Heart right ventricle (tissue), 16 donors: ENCODE data around the gene SUV39H1. TPM values are rescaled to one million over a fixed set of nuclear protein-coding genes. Genes with fewer than 3 reads are reported as not detected.

Experiments
- ATAC-seq, 8 donors: fragments of 200-7000 bp; cut with Tn5 transposase; one replicate each; pipeline ENCODE4 v1.9.1; 2020; ENCODE audit warnings: mild to moderate bottlenecking in 8 of 8, moderate library complexity in 8 of 8, moderate number of reproducible peaks in 1 of 8
- DNase-seq, 2 donors: peaks; one replicate each; pipeline ENCODE4 v3.0.0-alpha.2; 2020
- H3K27ac ChIP-seq, 10 donors: fragments of 200-600 bp; sonication (generic) in 2 of 10; one replicate each; pipeline versions ENCODE4 v1.5.0 to v1.8.0; 2020 to 2022; ENCODE audit warnings: mild to moderate bottlenecking in 3 of 10
- H3K27me3 ChIP-seq, 7 donors: fragments of 200-600 bp; one replicate each; pipeline ENCODE4 v1.8.0; 2021 to 2022; ENCODE audit warnings: mild to moderate bottlenecking in 2 of 7
- H3K36me3 ChIP-seq, 9 donors: fragments of 200-600 bp; sonication (generic) in 1 of 9; one replicate each; pipeline versions ENCODE4 v1.5.0 to v1.8.0; 2020 to 2022; ENCODE audit warnings: mild to moderate bottlenecking in 2 of 9
- H3K4me1 ChIP-seq, 9 donors: fragments of 200-600 bp; sonication (generic) in 1 of 9; one replicate each; pipeline versions ENCODE4 v1.5.0 to v1.8.0; 2020 to 2022; ENCODE audit warnings: mild to moderate bottlenecking in 4 of 9
- H3K4me3 ChIP-seq, 10 donors: fragments of 200-600 bp; sonication (generic) in 2 of 10; one replicate each; pipeline versions ENCODE4 v1.5.0 to v1.8.0; 2020 to 2022; ENCODE audit warnings: mild to moderate bottlenecking in 7 of 10, moderate library complexity in 2 of 10
- H3K9me3 ChIP-seq, 11 donors: fragments of 200-600 bp in 10 of 11; sonication (generic) in 2 of 11; one replicate each; pipeline versions ENCODE4 v1.5.0 to v1.8.0; 2013 to 2022; ENCODE audit warnings: mild to moderate bottlenecking in 2 of 11, control low read depth in 1 of 11, moderate library complexity in 1 of 11
- WGBS, 2 donors: extraction: QIAGEN DNeasy Blood & Tissue Kit; methylation state at CpG; one replicate each; pipeline ENCODE4 v1.1.7; 2013; ENCODE audit warnings: inconsistent platforms in 1 of 2; 5-methylcytosine and 5-hydroxymethylcytosine counted together
- intact Hi-C, 10 donors: fragments of 100-400 bp; cut with DNase I; formaldehyde crosslinking; loops; one replicate each; pipeline versions ENCODE4 v1.11.1 to v1.14.2; 2022
- polyA plus RNA-seq, 2 donors: library from polyadenylated mRNA; stranded (reverse); fragments of 200-250 nt; gene quantifications; one replicate each; pipeline ENCODE4 v1.2.3, GENCODE V29; 2013
- total RNA-seq, 10 donors: library from RNA; stranded (reverse); fragmentation: NEBNext Ultra II Directional in 3 of 10; extraction: Animal tissue kit (Norgen Biotek cat#: 25700) in 3 of 10; gene quantifications; one replicate each; pipeline versions ENCODE4 v1.2.1 to v1.2.4, GENCODE V29; 2021 to 2023
- TF ChIP-seq, protein P1 (sequence below), 9 donors: fragments of 200-600 bp; sonication (generic) in 2 of 9; IDR thresholded peaks; one replicate each; pipeline versions ENCODE4 v1.5.0 to v1.8.0; 2021 to 2022; ENCODE audit warnings: antibody characterized with exemption in 9 of 9, mild to moderate bottlenecking in 5 of 9, moderate library complexity in 1 of 9
- donor health status: Arrhythmogenic right ventricular cardiomyopathy.
- donor health status: ischemic (EF 13 %, LVEDD 7.1; RV severe dilation, severe dysfunction).
- donor health status: healthy with polysubstance abuse.
- donor health status: DM: no; HTN: yes; CAD: no.
- donor health status: DM: no; HTN: no; CAD: no.
- donor health status: ischemic (EF 25% LVEDD 6.9; RV normal size, moderate dysfunction).
- donor health status: ischemic (EF 25% LVEDD 5.7; RV mildly dilated, moderate dysfunction).
- donor health status: healthy.
- donor health status: DM: yes; HTN: yes; CAD: no.
- donor health status: Ischemic cardiomyopathy.
- donor health status: ischemic (EF 35%, LVEDD 5.7; RV mildly dilated, moderate dysfunction).
- donor health status: nonischemic (EF 11% LVEDD 7.7; RV severe dilation, severe dysfunction).
- donor health status: DM: yes; HTN: yes; CAD: no.
- donor health status: PGD.
- donor health status: ischemic (EF 29% LVEDD 5.4; RV normal size, mild dysfunction).
- donor health status: nonischemic (EF 23%, LVEDD 6.1; RV moderate dilation, normal function).

Gene SUV39H1
- total and polyA plus RNA-seq, 12 donors, result 1.4 to 5.6 (median 3.1) TPM

DNA sequence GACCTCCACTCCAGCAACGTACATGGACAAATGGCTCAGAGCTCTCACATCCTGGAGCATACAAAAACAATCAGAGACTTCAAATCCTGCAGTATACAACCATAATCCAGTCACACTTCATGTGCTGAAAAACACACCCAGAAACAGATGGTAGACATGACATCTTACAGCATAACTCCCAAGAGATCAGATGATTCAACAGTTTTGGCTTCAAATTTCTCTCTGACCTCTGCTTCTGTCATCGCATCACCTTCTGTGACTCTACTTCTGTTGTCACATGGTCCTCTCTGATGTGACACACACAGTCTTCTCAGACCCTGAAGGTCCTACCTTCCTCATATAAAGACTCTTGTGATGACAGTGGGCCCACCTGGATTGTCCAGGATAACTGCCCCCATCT is 18.5 kb downstream of the SUV39H1 start:
- Histone ChIP-seq H3K4me3 (no peak overlapping the region), H3K9me3 (no peaks in the 10 kb centered on the region), H3K4me1 (peaks cover 0 to 8% (median 0%) of the 10 kb centered on the region in 9 donors), H3K27ac (no peak overlapping the region), H3K27me3 (no peaks in the 10 kb centered on the region), H3K36me3 (no peaks in the 10 kb centered on the region)
- TF ChIP-seq, protein P1, sequence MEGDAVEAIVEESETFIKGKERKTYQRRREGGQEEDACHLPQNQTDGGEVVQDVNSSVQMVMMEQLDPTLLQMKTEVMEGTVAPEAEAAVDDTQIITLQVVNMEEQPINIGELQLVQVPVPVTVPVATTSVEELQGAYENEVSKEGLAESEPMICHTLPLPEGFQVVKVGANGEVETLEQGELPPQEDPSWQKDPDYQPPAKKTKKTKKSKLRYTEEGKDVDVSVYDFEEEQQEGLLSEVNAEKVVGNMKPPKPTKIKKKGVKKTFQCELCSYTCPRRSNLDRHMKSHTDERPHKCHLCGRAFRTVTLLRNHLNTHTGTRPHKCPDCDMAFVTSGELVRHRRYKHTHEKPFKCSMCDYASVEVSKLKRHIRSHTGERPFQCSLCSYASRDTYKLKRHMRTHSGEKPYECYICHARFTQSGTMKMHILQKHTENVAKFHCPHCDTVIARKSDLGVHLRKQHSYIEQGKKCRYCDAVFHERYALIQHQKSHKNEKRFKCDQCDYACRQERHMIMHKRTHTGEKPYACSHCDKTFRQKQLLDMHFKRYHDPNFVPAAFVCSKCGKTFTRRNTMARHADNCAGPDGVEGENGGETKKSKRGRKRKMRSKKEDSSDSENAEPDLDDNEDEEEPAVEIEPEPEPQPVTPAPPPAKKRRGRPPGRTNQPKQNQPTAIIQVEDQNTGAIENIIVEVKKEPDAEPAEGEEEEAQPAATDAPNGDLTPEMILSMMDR (IDR thresholded peaks at IDR 0.05), result no peak
- WGBS, 2 donors, result 41 to 48% methylated on average over 2 of the region's 2 CpGs
- intact Hi-C loops, result no loop called here
- ATAC-seq (peak in 4 of 8 donors; percentile 12 to 48 (median 40)), DNase-seq (no peak)

DNA sequence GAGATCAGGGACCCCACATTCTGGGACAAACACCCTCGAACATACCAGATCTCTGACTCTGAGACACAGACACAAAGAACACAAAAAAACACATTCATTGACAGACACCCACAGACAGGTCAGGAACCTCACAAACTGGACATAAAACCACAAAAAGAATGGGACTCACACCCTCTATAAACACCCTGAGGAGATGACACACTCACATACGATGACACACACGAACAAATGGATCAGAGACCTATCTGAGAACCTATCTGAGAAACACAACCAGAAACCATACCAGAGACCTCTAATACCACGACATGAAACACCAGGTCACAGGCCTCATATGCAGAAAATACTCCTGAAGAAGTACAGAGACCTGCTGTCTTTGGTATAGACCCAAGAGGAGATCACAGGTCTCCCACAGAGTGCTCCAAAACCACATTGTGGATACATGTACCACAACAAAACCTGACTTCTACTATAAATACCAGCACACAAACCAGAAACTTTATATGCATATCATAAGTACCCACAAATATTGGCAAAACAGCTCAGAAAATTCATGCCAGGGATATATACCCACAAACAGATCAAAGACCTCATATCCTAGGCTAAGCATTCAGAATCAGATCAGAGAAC is 19.5 kb downstream of the SUV39H1 start:
- WGBS, 2 donors, result 80 to 86% methylated on average over 4 of the region's 4 CpGs
- H3K27ac ChIP-seq, result no peak overlapping the region
- H3K4me3 ChIP-seq, result no peak overlapping the region
- TF ChIP-seq, protein P1 (IDR thresholded peaks at IDR 0.05), result no peak
- no peak for ATAC-seq
- H3K36me3 ChIP-seq, result no peaks in the 10 kb centered on the region
- no peaks in the 10 kb centered on the region for H3K27me3 ChIP-seq
- H3K4me1 ChIP-seq, result peaks cover 0 to 8% (median 0%) of the 10 kb centered on the region in 9 donors
- intact Hi-C loops, result no loop called here
- no peak for DNase-seq
- H3K9me3 ChIP-seq, result no peaks in the 10 kb centered on the region

DNA sequence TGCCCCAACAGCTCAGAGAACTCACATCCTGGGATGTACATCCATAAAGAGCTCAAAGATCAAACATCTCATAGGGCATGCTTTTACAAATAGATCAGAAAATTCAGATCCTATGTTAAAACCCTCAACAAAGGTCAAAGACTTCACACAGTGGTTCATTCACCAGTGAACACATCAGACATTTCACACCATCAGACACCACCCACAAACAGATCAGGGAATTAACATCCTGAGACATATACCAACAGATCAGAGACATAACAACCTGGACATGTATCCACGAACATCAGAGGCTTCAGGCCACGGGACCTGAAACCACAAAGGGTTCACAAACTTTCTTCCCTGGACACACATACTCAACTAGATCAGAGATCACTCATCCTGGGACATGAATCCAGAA is 23.4 kb downstream of the SUV39H1 start:
- Histone ChIP-seq H3K4me3 (no peak overlapping the region), H3K36me3 (no peaks in the 10 kb centered on the region), H3K27ac (no peak overlapping the region), H3K27me3 (no peaks in the 10 kb centered on the region), H3K9me3 (no peaks in the 10 kb centered on the region), H3K4me1 (no peaks in the 10 kb centered on the region)
- TF ChIP-seq, protein P1 (IDR thresholded peaks at IDR 0.05), result no peak
- DNase-seq, result no peak
- intact Hi-C loops, result no loop called here
- no peak for ATAC-seq
- 82 to 83% methylated on average over 2 of the region's 2 CpGs for WGBS, 2 donors

DNA sequence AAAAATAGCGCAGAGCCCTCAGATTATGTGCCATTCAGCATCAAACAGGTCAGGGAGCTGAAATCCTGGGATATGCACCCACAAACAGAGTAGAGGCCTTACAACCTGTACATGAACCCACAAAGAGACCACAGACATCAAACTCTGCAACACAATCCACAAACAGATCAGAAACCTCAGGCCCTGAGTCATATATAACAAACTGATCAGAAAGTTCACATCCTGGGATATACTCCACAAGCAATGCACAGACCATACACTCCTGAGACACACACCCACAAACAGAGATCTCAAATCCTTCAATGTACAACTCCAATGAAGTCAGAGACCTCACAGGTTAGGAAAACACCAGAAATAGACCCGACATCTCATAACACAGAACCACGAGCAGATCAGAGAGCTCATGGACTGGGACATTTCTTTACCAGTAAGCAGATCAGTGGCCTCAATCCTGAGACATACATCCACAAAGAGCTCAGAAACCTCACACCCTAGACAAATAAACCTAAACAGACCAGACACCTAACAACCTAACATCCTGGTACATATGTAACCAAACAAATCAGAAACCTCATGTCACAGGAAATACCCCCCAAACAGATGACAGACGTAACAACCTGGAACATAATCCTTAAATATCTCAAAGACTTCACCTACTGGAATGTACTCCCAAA is 24.2 kb downstream of the SUV39H1 start:
- H3K4me1 ChIP-seq, result no peaks in the 10 kb centered on the region
- no peaks in the 10 kb centered on the region for H3K27me3 ChIP-seq
- DNase-seq (no peak), ATAC-seq (no peak)
- intact Hi-C loops, result no loop called here
- TF ChIP-seq, protein P1 (IDR thresholded peaks at IDR 0.05), result no peak
- no peaks in the 10 kb centered on the region for H3K9me3 ChIP-seq
- H3K27ac ChIP-seq, result no peak overlapping the region
- H3K4me3 ChIP-seq, result no peak overlapping the region
- 84% methylated on average over 4 of the region's 4 CpGs for WGBS, 2 donors
- no peaks in the 10 kb centered on the region for H3K36me3 ChIP-seq
